PC-9 (cell line): ENCODE results near the gene SLC37A2. TPM values are rescaled to one million over a fixed set of nuclear protein-coding genes. Genes with fewer than 3 reads are reported as not detected.
A peak's percentile ranks its signal among the peaks of the same experiment; 100 is the strongest.

Experiments
- BruUV-seq: library from RNA; stranded (reverse); fragments of 400-500 nt; replicated peaks from 2 replicates; lab custom pipeline; 2021; lab: Mats Ljungman, UMichigan
- CTCF ChIA-PET: fragments of 300-600 bp; sonication (Branson Sonifier 250); formaldehyde crosslinking; loops from one replicate; lab custom pipeline; 2022; ENCODE audit warnings: antibody characterized with exemption; lab: Charles Lee
- POLR2A ChIA-PET: fragments of 300-600 bp; sonication (Branson Sonifier 250); formaldehyde crosslinking; loops from one replicate; lab custom pipeline; 2022; ENCODE audit warnings: antibody characterized with exemption; ENCODE audit not compliant: unreplicated experiment; lab: Charles Lee
- DNase-seq, 2 experiments: peaks; one replicate each; pipeline versions ENCODE4 v3.0.0 to v3.0.0-alpha.2; 2015 to 2022; ENCODE audit warnings: mixed read lengths in 1 of 2
- H2AFZ ChIP-seq: fragments of 200-600 bp; sonication (generic); 2 replicates; pipeline ENCODE4 v1.8.1; 2017; ENCODE audit warnings: antibody characterized with exemption
- H3F3A ChIP-seq: fragments of 200-600 bp; sonication (generic); 2 replicates; pipeline ENCODE4 v1.8.1; 2017; ENCODE audit warnings: antibody characterized with exemption, mild to moderate bottlenecking, low read depth; ENCODE audit not compliant: insufficient read depth
- H3K27ac ChIP-seq: fragments of 200-600 bp; sonication (generic); 2 replicates; pipeline ENCODE4 v1.6.1; 2016; ENCODE audit warnings: mixed run types
- H3K27me3 ChIP-seq: fragments of 200-600 bp; sonication (generic); 2 replicates; pipeline ENCODE4 v1.6.1; 2016; ENCODE audit warnings: low read depth, mixed run types; ENCODE audit not compliant: insufficient read depth
- H3K36me3 ChIP-seq: fragments of 200-600 bp; sonication (generic); 2 replicates; pipeline ENCODE4 v1.6.1; 2016; ENCODE audit warnings: low read depth, mixed run types
- H3K4me1 ChIP-seq: fragments of 200-600 bp; sonication (generic); replicated peaks from 2 replicates; pipeline ENCODE4 v1.6.1; 2016; ENCODE audit warnings: mixed run types; ENCODE audit not compliant: insufficient read depth
- H3K4me2 ChIP-seq: fragments of 200-600 bp; sonication (generic); 2 replicates; pipeline ENCODE4 v1.6.1; 2017; ENCODE audit warnings: mixed run types
- H3K4me3 ChIP-seq: fragments of 200-600 bp; sonication (generic); 2 replicates; pipeline ENCODE4 v1.6.1; 2016; ENCODE audit warnings: mixed run types
- H3K79me2 ChIP-seq: fragments of 200-600 bp; sonication (generic); 2 replicates; pipeline ENCODE4 v1.6.1; 2017; ENCODE audit warnings: low read depth, mixed run types
- H3K9me2 ChIP-seq: fragments of 200-600 bp; sonication (generic); 2 replicates; pipeline ENCODE4 v1.8.1; 2017; ENCODE audit warnings: mild to moderate bottlenecking; ENCODE audit not compliant: insufficient read depth
- H3K9me3 ChIP-seq: fragments of 200-600 bp; sonication (generic); 2 replicates; pipeline ENCODE4 v1.8.1; 2016; ENCODE audit warnings: low read depth; ENCODE audit not compliant: insufficient read depth
- H4K20me1 ChIP-seq: fragments of 200-600 bp; sonication (generic); 2 replicates; pipeline ENCODE4 v1.8.1; 2017; ENCODE audit not compliant: insufficient read depth
- CTCF ChIP-seq: fragments of 200-600 bp; sonication (generic); conservative IDR thresholded peaks from 2 replicates; pipeline ENCODE4 v1.6.1; 2017; ENCODE audit warnings: mixed run types, antibody characterized with exemption, mild to moderate bottlenecking, moderate library complexity
- EZH2 ChIP-seq: fragments of 200-600 bp; sonication (generic); IDR thresholded peaks from 2 replicates; pipeline ENCODE4 v1.8.0; 2017; ENCODE audit warnings: antibody characterized with exemption, low read depth
- intact Hi-C: fragments of 100-400 bp; cut with micrococcal nuclease; formaldehyde crosslinking; loops from one replicate; pipeline ENCODE4 v1.10.0; 2022; ENCODE audit not compliant: unreplicated experiment
- total RNA-seq: library from RNA; stranded (reverse); gene quantifications from 2 replicates; pipeline ENCODE4 v1.2.3, GENCODE V29; 2021

The SLC37A2 gene
- total RNA-seq, 1 experiment from 2014 or later, result 24.0 TPM

- peak overlapping the region; percentile 89 for H3K4me2 ChIP-seq
These were observed 431 bp downstream of the SLC37A2 start for GRCh38 chr11:125063429-125064043.

GRCh38 chr11:125064070-125064469, 965 bp downstream of the SLC37A2 start:
- CTCF ChIA-PET, result no interaction called here
- Histone ChIP-seq H4K20me1 (no peaks in the 10 kb centered on the region), H3K9me3 (no peaks in the 10 kb centered on the region), H3K36me3 (no peaks in the 10 kb centered on the region), H3K4me2 (peak overlapping the region; percentile 89), H3K27me3 (no peaks in the 10 kb centered on the region), H3K4me3 (peak overlapping the region; percentile 73), H3K79me2 (peaks cover 24% of the 10 kb centered on the region), H3F3A (peaks cover 9% of the 10 kb centered on the region), H3K9me2 (no peaks in the 10 kb centered on the region), H3K27ac (0 out of 2 replicates have a peak overlapping the region, but pooled peaks have one; percentile 10), H3K4me1 (peaks cover 19% of the 10 kb centered on the region), H2AFZ (peak overlapping the region; percentile 87; the same call in 1 of the 2 replicates)
- no peak for TF ChIP-seq EZH2
- no peak for TF ChIP-seq CTCF
- TSS peak; percentile 35 for BruUV-seq
- intact Hi-C loops, result no loop called here
- no peak for DNase-seq
- POLR2A ChIA-PET, result no interaction called here

More at GRCh38 chr11:125063429-125064043, 431 bp downstream of the SLC37A2 start:
- Histone ChIP-seq H3K36me3 (no peaks in the 10 kb centered on the region), H4K20me1 (no peaks in the 10 kb centered on the region), H3K4me1 (peaks cover 14% of the 10 kb centered on the region; the same call in 1 of the 2 replicates), H2AFZ (peak overlapping the region; percentile 87), H3K4me3 (peak overlapping the region; percentile 73), H3F3A (peaks cover 4% of the 10 kb centered on the region), H3K27ac (peak overlapping the region; percentile 36; the same call in 1 of the 2 replicates), H3K27me3 (no peaks in the 10 kb centered on the region), H3K79me2 (peaks cover 24% of the 10 kb centered on the region), H3K9me3 (no peaks in the 10 kb centered on the region), H3K9me2 (no peaks in the 10 kb centered on the region)
- CTCF ChIA-PET, result interaction anchor here (0.6 kb wide), 1 partner anchor 172 kb away, joined by 3 read pairs; no protein-coding TSS in a partner anchor
- intact Hi-C loops, result loop anchor here (1.0 to 2.0 kb wide), 3 partner anchors 19 to 61 kb away; no protein-coding TSS in a partner anchor
- DNase-seq, result no peak
- POLR2A ChIA-PET, result interaction anchor here (0.7 kb wide), 1 partner anchor 299 kb away, joined by 4 read pairs; no protein-coding TSS in a partner anchor
- TF ChIP-seq CTCF, result no peak
- no peak for TF ChIP-seq EZH2
- BruUV-seq, result no TSS peak

GRCh38 chr11:125068368-125068767, 5.3 kb downstream of the SLC37A2 start:
- Histone ChIP-seq H3K27ac (no peak overlapping the region), H3F3A (peaks cover 28% of the 10 kb centered on the region), H3K27me3 (no peaks in the 10 kb centered on the region), H4K20me1 (no peaks in the 10 kb centered on the region), H3K79me2 (peaks cover 29% of the 10 kb centered on the region), H2AFZ (no peak overlapping the region), H3K9me3 (no peaks in the 10 kb centered on the region), H3K4me1 (peaks cover 49% of the 10 kb centered on the region), H3K9me2 (no peaks in the 10 kb centered on the region), H3K4me3 (no peak overlapping the region), H3K36me3 (no peaks in the 10 kb centered on the region), H3K4me2 (no peak overlapping the region)
- BruUV-seq, result no TSS peak
- CTCF ChIA-PET, result no interaction called here
- POLR2A ChIA-PET, result no interaction called here
- intact Hi-C loops, result no loop called here
- no peak for DNase-seq
- TF ChIP-seq EZH2 (no peak), CTCF (no peak)
